Neural progenitor cell (in vitro differentiated cells): ENCODE measurements around the gene CHCHD10.

Experiments
- EZH2phosphoT487 ChIP-seq: fragments of 200-600 bp; sonication (generic); IDR thresholded peaks from 2 replicates; pipeline ENCODE4 v1.6.1; 2017; ENCODE audit warnings: antibody characterized with exemption
- TF ChIP-seq, protein P1 (sequence below): fragments of 200-600 bp; sonication (generic); IDR thresholded peaks from 2 replicates; pipeline ENCODE4 v1.5.1; 2017; ENCODE audit warnings: antibody characterized with exemption, mild to moderate bottlenecking

- TF ChIP-seq, protein P1, sequence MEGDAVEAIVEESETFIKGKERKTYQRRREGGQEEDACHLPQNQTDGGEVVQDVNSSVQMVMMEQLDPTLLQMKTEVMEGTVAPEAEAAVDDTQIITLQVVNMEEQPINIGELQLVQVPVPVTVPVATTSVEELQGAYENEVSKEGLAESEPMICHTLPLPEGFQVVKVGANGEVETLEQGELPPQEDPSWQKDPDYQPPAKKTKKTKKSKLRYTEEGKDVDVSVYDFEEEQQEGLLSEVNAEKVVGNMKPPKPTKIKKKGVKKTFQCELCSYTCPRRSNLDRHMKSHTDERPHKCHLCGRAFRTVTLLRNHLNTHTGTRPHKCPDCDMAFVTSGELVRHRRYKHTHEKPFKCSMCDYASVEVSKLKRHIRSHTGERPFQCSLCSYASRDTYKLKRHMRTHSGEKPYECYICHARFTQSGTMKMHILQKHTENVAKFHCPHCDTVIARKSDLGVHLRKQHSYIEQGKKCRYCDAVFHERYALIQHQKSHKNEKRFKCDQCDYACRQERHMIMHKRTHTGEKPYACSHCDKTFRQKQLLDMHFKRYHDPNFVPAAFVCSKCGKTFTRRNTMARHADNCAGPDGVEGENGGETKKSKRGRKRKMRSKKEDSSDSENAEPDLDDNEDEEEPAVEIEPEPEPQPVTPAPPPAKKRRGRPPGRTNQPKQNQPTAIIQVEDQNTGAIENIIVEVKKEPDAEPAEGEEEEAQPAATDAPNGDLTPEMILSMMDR: no peak
- TF ChIP-seq EZH2phosphoT487: no peak
Measured at GRCh38 chr22:23781065-23781464, 13.3 kb upstream of the CHCHD10 start.
